Fibroblast of lung (primary cell): Measurements from ENCODE around the gene KRTAP5-11. TPM values are rescaled to one million over a fixed set of nuclear protein-coding genes. Genes with fewer than 3 reads are reported as not detected.
"Not testable (repeated sequence)": the region's sequence is repeated elsewhere in the genome, so short reads cannot be mapped to it uniquely, and the experiment has no call there.

Source experiments
- DNase-seq, 2 donors: peaks; one replicate each; pipeline versions ENCODE4 v3.0.0 to v3.0.0-alpha.2; 2010; ENCODE audit warnings: low read depth in 2 of 2
- H2AFZ ChIP-seq: 2 replicates; pipeline ENCODE4 v1.5.1; 2012; ENCODE audit warnings: low read length, control low read depth, inconsistent platforms
- H3K27ac ChIP-seq: 2 replicates; pipeline ENCODE4 v1.5.1; 2011; ENCODE audit warnings: low read length, control low read depth; ENCODE audit not compliant: insufficient read depth
- H3K27me3 ChIP-seq: 2 replicates; pipeline ENCODE4 v1.5.1; 2011; ENCODE audit warnings: mild to moderate bottlenecking, low read length; ENCODE audit not compliant: control insufficient read depth, insufficient read depth
- H3K36me3 ChIP-seq: 2 replicates; pipeline ENCODE4 v1.5.1; 2011; ENCODE audit warnings: low read length; ENCODE audit not compliant: control insufficient read depth, insufficient read depth
- H3K4me1 ChIP-seq: 2 replicates; pipeline ENCODE4 v1.5.1; 2011; ENCODE audit warnings: low read length; ENCODE audit not compliant: control insufficient read depth, insufficient read depth; ENCODE audit errors: extremely low read depth
- H3K4me2 ChIP-seq: 2 replicates; pipeline ENCODE4 v1.5.1; 2011; ENCODE audit warnings: low read length, control low read depth; ENCODE audit not compliant: insufficient read depth; ENCODE audit errors: extremely low read depth
- H3K4me3 ChIP-seq, 4 experiments: fragments of 200-600 bp in 1 of 4; sonication (generic) in 1 of 4; replicated peaks in 1 of 4; 2 replicates each; pipeline ENCODE4 v1.5.1; 2011 to 2016; ENCODE audit warnings: low read length in 4 of 4, low read depth in 3 of 4, mild to moderate bottlenecking in 3 of 4, control low read depth in 2 of 4, inconsistent platforms in 1 of 4, mixed read lengths in 1 of 4; ENCODE audit not compliant: insufficient read depth in 1 of 4; ENCODE audit errors: control extremely low read depth in 1 of 4
- H3K79me2 ChIP-seq: 2 replicates; pipeline ENCODE4 v1.5.1; 2012; ENCODE audit warnings: mild to moderate bottlenecking, low read length, inconsistent platforms; ENCODE audit not compliant: control insufficient read depth, insufficient read depth
- H3K9ac ChIP-seq: 2 replicates; pipeline ENCODE4 v1.5.1; 2011; ENCODE audit warnings: mild to moderate bottlenecking, low read length, control low read depth; ENCODE audit not compliant: insufficient read depth
- H3K9me3 ChIP-seq: 2 replicates; pipeline ENCODE4 v1.5.1; 2012; ENCODE audit warnings: low read depth, low read length; ENCODE audit not compliant: control insufficient read depth, insufficient read depth
- H4K20me1 ChIP-seq: 2 replicates; pipeline ENCODE4 v1.5.1; 2011; ENCODE audit warnings: low read length; ENCODE audit not compliant: control insufficient read depth, insufficient read depth; ENCODE audit errors: extremely low read depth
- EZH2 ChIP-seq: IDR thresholded peaks from 2 replicates; pipeline ENCODE4 v1.5.1; 2012; ENCODE audit warnings: low read length, control low read depth, mild to moderate bottlenecking; ENCODE audit errors: missing control alignments
- polyA plus RNA-seq, 2 donors: library from polyadenylated mRNA; depleted of rRNA in 1 of 2; stranded (reverse) in 1 of 2; unstranded in 1 of 2; fragments of >200 nt; gene quantifications; 2 replicates each; pipeline ENCODE4 v1.2.1, GENCODE V29; 2011 to 2012; ENCODE audit warnings: missing spikeins in 1 of 2
- total RNA-seq: library from RNA; depleted of rRNA; stranded (reverse); fragments of >200 nt; gene quantifications from 2 replicates; pipeline ENCODE4 v1.2.1, GENCODE V29; 2014
- TF ChIP-seq, protein P1 (sequence below), 2 donors: IDR thresholded peaks in 1 of 2; conservative IDR thresholded peaks in 1 of 2; 1 replicate in 1 of 2; 2 replicates in 1 of 2; pipeline ENCODE4 v1.5.1; 2011 to 2012; ENCODE audit warnings: low read length in 2 of 2, control low read depth in 1 of 2, inconsistent platforms in 1 of 2, low read depth in 1 of 2, mild to moderate bottlenecking in 1 of 2

Gene KRTAP5-11
- total and polyA plus RNA-seq, 2 donors (not counting 1 experiment from before 2014, with no cell fraction given), result not detected

DNA sequence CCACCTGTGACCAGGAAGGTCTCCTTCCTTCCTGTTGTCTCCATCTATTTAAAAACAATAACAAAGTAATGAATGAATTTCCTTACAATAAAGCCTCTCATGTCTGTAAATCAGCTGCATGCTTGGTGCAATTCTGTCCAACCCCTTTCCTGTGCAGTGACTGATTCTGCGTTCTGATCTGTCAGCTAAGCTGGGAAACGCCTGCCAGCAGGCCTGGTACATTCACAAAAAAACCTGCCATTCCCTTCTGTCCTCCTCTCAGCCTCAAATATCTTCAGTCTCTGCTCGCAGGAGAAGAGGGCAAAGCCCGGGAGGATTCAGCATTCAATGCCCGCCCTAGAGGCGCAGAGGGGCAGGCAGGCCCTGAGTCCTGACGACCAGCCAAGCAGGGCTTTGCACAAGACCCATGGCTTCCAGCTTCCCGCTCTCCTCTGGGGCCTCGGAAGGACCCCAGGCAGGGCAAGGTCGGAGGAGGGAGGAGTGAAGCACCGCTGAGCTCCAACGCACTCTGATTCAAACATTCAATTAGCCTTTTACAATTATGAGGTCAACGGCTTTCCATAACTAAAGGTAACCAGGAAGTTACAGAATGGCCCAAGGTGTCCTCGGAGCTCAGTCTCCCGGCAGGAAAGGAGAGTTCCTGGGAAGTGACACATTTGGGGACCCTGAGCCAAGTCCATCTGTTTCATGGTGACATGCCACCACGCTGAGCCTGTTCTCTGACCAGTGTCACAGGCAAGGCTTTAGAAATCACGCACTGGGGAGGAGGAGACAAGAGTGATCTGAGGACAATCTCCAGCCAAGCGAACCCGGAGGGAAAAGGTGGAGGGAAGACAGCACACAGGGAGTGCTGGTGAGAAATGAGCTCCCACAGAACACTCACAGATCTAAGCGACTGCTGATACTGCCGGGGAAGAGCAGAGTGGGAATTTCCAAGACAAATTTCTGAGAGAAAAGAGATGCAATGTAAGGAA lies 15.8 kb downstream of the KRTAP5-11 start:
- H3K4me2 ChIP-seq, result not testable (repeated sequence)

GRCh38 chr11:71566081-71566620 lies 16.5 kb downstream of the KRTAP5-11 start:
- Histone ChIP-seq H2AFZ (no peak overlapping the region), H3K27ac (no peak overlapping the region), H3K36me3 (no peaks in the 10 kb centered on the region), H3K9me3 (no peaks in the 10 kb centered on the region), H3K4me1 (no peaks in the 10 kb centered on the region), H3K79me2 (no peaks in the 10 kb centered on the region), H4K20me1 (no peaks in the 10 kb centered on the region), H3K27me3 (no peaks in the 10 kb centered on the region), H3K4me3 (no peak overlapping the region), H3K4me2 (no peak overlapping the region), H3K9ac (no peak overlapping the region)
- no peak for DNase-seq
- TF ChIP-seq EZH2, result no peak
- TF ChIP-seq, protein P1, sequence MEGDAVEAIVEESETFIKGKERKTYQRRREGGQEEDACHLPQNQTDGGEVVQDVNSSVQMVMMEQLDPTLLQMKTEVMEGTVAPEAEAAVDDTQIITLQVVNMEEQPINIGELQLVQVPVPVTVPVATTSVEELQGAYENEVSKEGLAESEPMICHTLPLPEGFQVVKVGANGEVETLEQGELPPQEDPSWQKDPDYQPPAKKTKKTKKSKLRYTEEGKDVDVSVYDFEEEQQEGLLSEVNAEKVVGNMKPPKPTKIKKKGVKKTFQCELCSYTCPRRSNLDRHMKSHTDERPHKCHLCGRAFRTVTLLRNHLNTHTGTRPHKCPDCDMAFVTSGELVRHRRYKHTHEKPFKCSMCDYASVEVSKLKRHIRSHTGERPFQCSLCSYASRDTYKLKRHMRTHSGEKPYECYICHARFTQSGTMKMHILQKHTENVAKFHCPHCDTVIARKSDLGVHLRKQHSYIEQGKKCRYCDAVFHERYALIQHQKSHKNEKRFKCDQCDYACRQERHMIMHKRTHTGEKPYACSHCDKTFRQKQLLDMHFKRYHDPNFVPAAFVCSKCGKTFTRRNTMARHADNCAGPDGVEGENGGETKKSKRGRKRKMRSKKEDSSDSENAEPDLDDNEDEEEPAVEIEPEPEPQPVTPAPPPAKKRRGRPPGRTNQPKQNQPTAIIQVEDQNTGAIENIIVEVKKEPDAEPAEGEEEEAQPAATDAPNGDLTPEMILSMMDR (conservative IDR thresholded peaks at IDR 0.05 in 1 of 2, IDR thresholded peaks at IDR 0.05 in 1 of 2; ENCODE audit: low read depth in 1 of 2, low read length in 2 of 2), result no peak

More for the DNA sequence above, 15.8 kb downstream of the KRTAP5-11 start:
- H3K9me3 ChIP-seq, H2AFZ ChIP-seq, H3K4me1 ChIP-seq, H3K79me2 ChIP-seq, H4K20me1 ChIP-seq, DNase-seq, H3K36me3 ChIP-seq, H3K27me3 ChIP-seq, H3K4me3 ChIP-seq, H3K27ac ChIP-seq, H3K9ac ChIP-seq: not testable (repeated sequence)

GRCh38 chr11:71565263-71565662 lies 17.4 kb downstream of the KRTAP5-11 start, which contains the start of gene KRTAP5-10:
Gene KRTAP5-10, plus strand, starts transcription at chr11:71565563. Its CDS starts 25 bp downstream, at chr11:71565588.
- Histone ChIP-seq H3K36me3 (no peaks in the 10 kb centered on the region), H4K20me1 (no peaks in the 10 kb centered on the region), H3K4me2 (no peak within 1 kb of the TSS), H3K4me3 (no peak within 1 kb of the TSS), H3K9me3 (no peaks in the 10 kb centered on the region), H3K27me3 (no peaks in the 10 kb centered on the region), H3K79me2 (no peaks in the 10 kb centered on the region), H3K4me1 (no peaks in the 10 kb centered on the region), H3K27ac (no peak within 1 kb of the TSS), H3K9ac (no peak within 1 kb of the TSS), H2AFZ (no peak within 1 kb of the TSS)
- TF ChIP-seq, protein P1 (conservative IDR thresholded peaks at IDR 0.05 in 1 of 2, IDR thresholded peaks at IDR 0.05 in 1 of 2; ENCODE audit: low read depth in 1 of 2, low read length in 2 of 2), result no peak
- TF ChIP-seq EZH2, result no peak
- DNase-seq, result no peak
